IPS-20b (cell line): ENCODE results near the gene TNFRSF25.

Experiments used
- H3K27ac ChIP-seq: one replicate; pipeline ENCODE4 v1.5.1; 2013; ENCODE audit warnings: low read length
- H3K27me3 ChIP-seq: 2 replicates; pipeline ENCODE4 v1.6.1; 2013; ENCODE audit warnings: mild to moderate bottlenecking, low read length, inconsistent platforms; ENCODE audit not compliant: insufficient read depth
- H3K36me3 ChIP-seq: 2 replicates; pipeline ENCODE4 v1.6.1; 2013; ENCODE audit warnings: low read depth, mild to moderate bottlenecking, inconsistent platforms, low read length, moderate library complexity; ENCODE audit not compliant: insufficient read depth
- H3K4me1 ChIP-seq: 2 replicates; pipeline ENCODE4 v1.6.1; 2013; ENCODE audit warnings: mild to moderate bottlenecking, control low read depth, inconsistent platforms, low read length, moderate library complexity; ENCODE audit not compliant: insufficient read depth
- H3K4me3 ChIP-seq: 2 replicates; pipeline ENCODE4 v1.5.1; 2013; ENCODE audit warnings: mild to moderate bottlenecking, low read length, inconsistent platforms
- H3K9ac ChIP-seq: 2 replicates; pipeline ENCODE4 v1.6.1; 2013; ENCODE audit warnings: low read depth, mild to moderate bottlenecking, inconsistent platforms, low read length, moderate library complexity
- H3K9me3 ChIP-seq: 2 replicates; pipeline ENCODE4 v1.6.1; 2013; ENCODE audit warnings: mild to moderate bottlenecking, low read depth, low read length, inconsistent platforms; ENCODE audit not compliant: insufficient read depth

Gene TNFRSF25

DNA sequence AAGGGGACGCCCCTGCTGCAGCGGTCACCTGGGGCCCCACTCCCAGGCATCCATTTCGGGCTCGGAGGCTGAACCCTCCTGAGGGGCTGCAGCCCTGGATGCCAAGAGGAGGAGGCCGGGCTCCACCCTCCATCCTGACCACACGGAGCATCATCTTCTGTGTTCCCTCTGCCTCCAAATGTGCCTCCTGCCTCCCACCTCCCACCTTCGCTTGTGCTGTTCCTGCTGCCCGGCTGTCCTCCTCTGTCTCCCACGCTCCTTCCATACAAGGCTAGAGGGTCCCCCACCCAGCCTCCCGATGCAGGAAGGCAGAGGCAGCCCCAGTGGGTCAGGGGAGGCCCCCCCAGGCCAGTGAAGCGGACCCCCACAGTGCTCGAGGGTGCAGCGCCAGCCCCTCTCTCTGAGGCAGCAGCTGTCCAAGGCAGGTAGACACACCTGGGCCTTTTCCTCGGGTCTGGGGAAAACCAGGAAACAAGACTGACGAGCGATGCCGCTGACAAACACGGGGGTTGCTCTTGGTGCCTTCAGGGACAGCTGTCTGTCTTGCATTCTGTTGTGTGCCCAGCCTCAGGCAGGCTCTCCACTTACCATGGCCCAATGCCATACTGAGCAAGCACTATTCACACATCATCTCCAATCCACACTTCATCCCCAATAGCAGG lies 42.3 kb upstream of the TNFRSF25 start:
- no peaks in the 10 kb centered on the region for H3K4me1 ChIP-seq
- H3K27ac ChIP-seq, result no peak overlapping the region
- no peaks in the 10 kb centered on the region for H3K27me3 ChIP-seq

DNA sequence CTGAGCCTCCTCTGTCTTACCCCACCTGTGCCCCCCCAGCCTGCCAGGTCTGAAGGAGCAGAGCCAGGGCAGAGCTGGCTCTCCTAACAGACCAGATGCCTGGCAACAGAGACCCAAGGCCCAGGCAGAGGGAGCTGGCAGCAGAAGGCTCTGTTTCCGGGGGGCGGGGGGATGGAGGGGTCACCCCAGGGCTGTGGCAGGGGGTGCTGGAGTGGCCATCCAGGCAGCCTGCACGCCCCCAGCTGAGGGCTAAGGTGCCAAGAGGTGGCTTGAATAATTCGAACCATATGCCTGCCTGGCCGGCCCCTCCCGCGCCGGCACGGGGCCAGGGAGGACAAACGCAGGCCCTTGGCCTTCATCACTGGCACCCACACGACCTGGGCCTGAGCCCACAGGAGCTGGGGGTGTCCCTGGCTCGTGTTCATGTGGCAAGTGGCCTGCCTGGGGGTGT lies 41.5 kb upstream of the TNFRSF25 start:
- H3K27me3 ChIP-seq, result no peaks in the 10 kb centered on the region
- no peak overlapping the region for H3K9ac ChIP-seq
- no peaks in the 10 kb centered on the region for H3K4me1 ChIP-seq

More for the DNA sequence above, 42.3 kb upstream of the TNFRSF25 start:
- H3K4me3 ChIP-seq, result no peak overlapping the region
- no peaks in the 10 kb centered on the region for H3K36me3 ChIP-seq
- no peaks in the 10 kb centered on the region for H3K9me3 ChIP-seq
- no peak overlapping the region for H3K9ac ChIP-seq

DNA sequence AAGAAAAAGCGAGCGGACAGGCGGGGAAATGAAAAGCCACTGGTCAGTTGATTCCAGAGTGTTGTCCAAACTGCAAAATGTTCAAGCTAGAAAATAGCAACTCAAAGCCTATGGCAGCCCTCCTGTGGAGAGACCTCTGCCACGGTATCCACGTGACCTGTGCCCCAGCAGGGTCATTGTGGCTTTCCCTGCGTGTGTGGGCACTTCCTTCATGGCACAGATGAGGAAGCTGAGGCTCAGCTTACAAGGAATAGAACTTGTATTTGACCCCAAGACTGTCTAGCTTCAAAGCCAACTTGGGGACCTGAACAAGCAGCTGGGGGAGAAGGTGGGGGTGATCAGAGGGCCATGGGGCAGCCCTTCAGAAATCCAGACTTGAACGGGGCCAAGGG lies 41.1 kb upstream of the TNFRSF25 start:
- Histone ChIP-seq H3K4me3 (no peak overlapping the region), H3K4me1 (no peaks in the 10 kb centered on the region), H3K9me3 (no peaks in the 10 kb centered on the region), H3K27me3 (no peaks in the 10 kb centered on the region), H3K27ac (no peak overlapping the region), H3K36me3 (no peaks in the 10 kb centered on the region), H3K9ac (no peak overlapping the region)

More for the DNA sequence above, 41.5 kb upstream of the TNFRSF25 start:
- H3K27ac ChIP-seq, result no peak overlapping the region
- no peak overlapping the region for H3K4me3 ChIP-seq
- no peaks in the 10 kb centered on the region for H3K36me3 ChIP-seq
- no peaks in the 10 kb centered on the region for H3K9me3 ChIP-seq

DNA sequence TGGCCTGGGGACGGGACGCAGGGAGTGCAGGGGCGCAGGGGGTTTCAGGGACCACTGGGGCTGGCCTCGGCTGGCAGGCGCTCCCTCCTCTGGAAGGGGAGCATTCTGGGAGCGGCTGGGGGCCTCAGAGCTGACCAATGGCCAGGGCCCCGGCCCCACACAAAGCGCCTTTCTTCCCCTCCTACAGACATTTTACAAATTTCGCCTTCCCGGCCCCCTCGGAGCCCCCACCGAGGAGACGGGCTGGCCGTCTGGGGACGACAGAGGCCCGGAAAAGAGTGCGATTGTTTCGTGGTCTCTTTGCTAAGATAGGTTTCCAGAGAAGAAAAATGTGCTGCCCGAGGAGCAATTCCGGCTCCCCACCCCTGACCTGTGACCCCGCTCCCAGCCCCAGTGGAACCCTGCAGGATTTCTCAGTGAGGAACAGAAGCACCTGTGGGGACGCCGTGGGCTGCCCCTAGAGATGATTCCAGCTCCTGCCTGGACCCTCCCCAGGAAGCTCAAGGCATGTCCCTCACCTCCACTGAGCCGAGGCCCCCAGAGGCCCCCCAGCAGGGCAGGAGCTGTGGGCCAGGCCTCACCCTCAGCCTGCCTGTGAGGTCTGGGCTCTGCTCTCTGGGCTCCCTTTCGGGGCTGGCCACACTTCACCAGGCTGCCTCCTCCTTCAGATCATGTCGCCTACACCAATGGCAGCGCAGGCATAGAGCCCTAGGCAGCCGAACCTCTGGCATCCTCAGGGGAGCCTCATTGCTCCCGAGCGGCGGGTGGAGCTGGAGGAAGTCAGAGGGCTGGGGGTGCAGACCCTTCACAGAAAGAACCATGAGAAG lies 40.5 kb upstream of the TNFRSF25 start:
- H3K27ac ChIP-seq, result no peak overlapping the region
- H3K4me1 ChIP-seq, result no peaks in the 10 kb centered on the region
- no peaks in the 10 kb centered on the region for H3K36me3 ChIP-seq
- no peak overlapping the region for H3K4me3 ChIP-seq
- no peaks in the 10 kb centered on the region for H3K9me3 ChIP-seq
- H3K27me3 ChIP-seq, result no peaks in the 10 kb centered on the region
- no peak overlapping the region for H3K9ac ChIP-seq

DNA sequence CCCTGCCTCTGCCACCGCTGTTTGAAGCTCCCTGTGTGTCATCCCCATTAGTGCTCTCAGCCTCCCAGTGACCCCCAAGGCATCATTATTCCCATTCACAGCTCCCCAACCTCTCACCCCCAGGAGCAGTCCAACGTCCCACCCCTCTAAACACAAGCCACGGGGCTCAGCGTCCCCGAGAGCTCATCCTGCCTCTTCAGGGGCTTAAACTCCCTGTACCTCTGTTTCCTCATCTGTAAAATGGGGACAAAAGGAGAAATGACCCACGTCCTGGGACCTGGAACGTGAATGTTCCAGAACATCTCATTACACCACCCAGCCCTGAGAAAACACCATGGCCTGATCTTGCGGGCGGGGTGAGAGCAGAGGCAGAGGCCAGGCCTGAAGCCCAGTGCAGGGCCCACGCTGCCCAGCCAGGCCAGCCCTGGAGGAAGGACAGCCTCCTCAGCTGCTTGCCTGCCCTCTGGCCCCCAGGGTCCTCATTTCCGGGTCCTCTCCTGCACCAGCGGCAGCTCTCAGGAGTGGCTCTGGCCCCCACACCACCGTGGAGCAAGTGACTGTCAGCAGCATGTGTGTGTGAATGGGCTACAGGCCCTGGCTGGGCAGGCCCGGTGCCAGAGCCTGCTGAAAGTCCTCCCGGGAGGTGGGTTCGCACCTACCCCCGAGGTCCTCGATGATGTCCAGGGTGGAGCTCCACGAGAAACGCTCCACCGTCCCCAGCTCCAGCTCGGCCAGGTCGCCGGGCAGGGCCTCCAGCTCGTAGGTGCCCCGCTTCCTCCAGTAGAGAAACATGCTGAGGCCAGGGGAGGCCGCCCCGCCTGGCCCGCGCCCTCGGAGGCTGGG lies 39.6 kb upstream of the TNFRSF25 start:
- Histone ChIP-seq H3K36me3 (no peaks in the 10 kb centered on the region), H3K9me3 (no peaks in the 10 kb centered on the region), H3K4me3 (no peak overlapping the region), H3K27ac (no peak overlapping the region), H3K27me3 (no peaks in the 10 kb centered on the region), H3K4me1 (no peaks in the 10 kb centered on the region), H3K9ac (no peak overlapping the region)

DNA sequence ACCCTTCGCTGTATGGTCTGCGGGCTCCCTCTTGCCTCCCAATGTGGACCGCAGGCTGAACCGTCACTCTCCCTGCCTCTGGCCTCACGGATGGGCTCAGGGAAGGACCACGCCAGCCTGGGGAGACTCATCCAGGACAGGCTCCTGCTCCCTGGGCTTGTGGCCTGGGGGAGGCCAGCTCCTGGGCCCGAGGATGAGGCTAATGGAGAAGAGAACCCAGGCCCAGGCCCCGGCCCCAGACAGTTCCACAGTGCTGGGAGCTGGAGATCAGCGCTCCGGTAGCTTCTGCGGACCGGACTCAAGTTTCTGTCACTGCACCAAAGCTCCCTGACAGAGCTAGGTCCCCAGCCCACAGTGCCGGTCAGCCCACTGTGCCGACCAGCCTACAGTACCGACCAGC lies 38.9 kb upstream of the TNFRSF25 start:
- no peak overlapping the region for H3K27ac ChIP-seq
- no peak overlapping the region for H3K9ac ChIP-seq
- no peaks in the 10 kb centered on the region for H3K27me3 ChIP-seq
- H3K36me3 ChIP-seq, result no peaks in the 10 kb centered on the region
- H3K4me1 ChIP-seq, result no peaks in the 10 kb centered on the region
- no peaks in the 10 kb centered on the region for H3K9me3 ChIP-seq
- H3K4me3 ChIP-seq, result no peak overlapping the region

DNA sequence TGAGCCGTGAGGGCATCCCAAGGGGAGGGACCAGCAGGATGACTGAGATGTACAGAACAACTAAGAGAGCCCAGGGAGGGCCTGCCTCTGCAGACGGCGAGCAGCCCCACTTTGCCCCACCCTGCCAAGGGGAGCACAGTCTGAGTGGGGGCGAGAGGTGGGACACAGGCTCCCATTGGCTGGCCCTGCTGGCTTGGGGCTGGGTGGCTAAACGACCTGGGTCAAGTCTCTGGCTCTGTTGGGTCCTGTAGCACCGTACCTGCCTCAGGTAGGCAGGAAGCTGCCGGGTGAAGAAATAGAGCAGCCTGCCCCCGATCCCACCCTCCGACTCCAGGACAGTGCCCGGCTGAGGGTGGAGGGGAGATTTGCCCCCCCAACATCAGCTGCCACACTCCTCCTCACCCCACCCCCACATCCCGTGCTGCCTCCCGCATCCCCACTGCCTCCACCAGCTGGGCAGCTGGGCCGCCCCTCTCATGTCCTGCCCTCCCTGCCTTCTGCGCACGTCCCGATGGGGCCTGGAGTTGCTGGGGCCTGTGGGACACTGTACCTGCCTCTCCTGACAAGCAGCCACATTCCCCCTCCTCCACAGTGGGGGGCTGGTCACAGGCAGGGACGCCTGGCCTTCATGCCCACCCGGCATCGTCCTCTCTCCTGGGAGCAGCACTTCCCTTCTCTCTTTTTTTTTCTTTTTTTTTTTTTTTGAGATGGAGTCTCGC lies 38.1 kb upstream of the TNFRSF25 start:
- H3K9ac ChIP-seq, result no peak overlapping the region
- H3K4me1 ChIP-seq, result no peaks in the 10 kb centered on the region

DNA sequence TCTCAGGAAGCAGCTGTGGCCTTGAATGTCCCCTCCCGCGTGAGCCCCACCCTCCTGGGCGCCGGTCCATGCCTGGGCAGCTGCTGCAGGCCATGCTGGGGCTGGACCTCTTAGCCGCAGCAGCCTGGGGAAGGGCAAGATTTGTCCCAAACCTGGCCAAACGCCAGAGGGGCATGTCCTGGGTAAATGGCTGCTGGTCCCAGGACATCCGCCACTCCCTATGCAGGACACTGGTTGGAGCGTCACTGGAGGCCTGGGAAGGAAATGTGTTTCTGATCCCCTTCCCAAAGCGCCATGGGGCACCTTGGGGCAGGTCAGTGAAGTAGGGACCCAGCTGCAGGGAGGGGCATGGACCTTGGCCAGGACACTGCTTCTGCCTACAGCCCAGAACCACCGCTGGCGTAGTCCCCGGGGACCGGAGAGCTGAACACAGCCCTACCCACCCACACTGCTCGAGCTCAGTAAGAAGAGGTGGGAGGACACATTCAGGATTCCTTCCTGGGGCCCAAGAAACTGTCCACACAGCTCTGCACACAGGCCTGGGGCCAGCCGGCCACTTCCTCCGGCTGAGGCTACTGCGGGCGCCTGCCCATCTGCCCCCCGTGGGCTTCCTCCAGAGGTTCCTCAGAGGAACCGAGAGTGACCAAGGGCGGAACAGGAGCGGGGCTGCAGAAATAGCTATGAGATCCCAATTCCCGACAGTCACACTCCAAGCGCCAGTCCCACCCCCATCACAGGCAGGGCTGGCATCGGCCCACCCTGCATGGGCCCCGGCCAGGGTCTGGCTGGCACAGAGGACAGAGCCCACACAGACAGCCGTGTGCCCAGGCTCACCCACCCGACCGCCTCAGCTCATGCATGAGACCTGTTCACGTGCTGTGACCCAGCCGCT lies 36.3 kb upstream of the TNFRSF25 start:
- no peaks in the 10 kb centered on the region for H3K4me1 ChIP-seq
- no peaks in the 10 kb centered on the region for H3K36me3 ChIP-seq
- no peak overlapping the region for H3K4me3 ChIP-seq
- no peak overlapping the region for H3K27ac ChIP-seq
- H3K9me3 ChIP-seq, result no peaks in the 10 kb centered on the region
- peaks cover 21% of the 10 kb centered on the region for H3K27me3 ChIP-seq
- H3K9ac ChIP-seq, result no peak overlapping the region

More for the DNA sequence above, 38.1 kb upstream of the TNFRSF25 start:
- Histone ChIP-seq H3K9me3 (no peaks in the 10 kb centered on the region), H3K27me3 (peaks cover 5% of the 10 kb centered on the region), H3K4me3 (no peak overlapping the region), H3K36me3 (no peaks in the 10 kb centered on the region), H3K27ac (no peak overlapping the region)

DNA sequence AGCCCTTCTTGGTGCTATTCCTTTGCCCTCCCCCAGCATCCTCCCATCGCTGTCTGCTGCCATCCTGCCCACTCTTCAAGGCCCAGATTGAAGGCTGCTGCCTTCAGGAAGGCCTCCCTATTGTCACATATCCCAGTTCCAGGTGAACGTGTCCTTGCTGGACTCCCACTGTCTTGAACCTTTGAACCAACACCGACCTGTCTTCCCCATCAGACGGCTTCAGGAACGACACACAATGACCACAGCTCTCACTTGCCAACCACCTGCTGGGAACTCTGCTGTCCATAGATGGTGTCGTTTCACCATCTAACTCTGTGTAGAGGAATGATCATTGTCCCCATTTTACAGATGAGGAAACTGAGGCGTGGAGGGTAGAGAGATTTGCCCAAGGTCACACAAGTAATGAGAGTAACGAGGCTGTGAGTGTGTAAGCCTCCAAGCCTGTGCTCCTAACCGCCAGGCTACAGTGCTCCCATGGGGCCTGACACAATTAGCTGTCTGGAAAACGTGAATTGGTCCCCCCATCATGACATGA lies 35.4 kb upstream of the TNFRSF25 start:
- no peak overlapping the region for H3K9ac ChIP-seq
- H3K27ac ChIP-seq, result no peak overlapping the region
- H3K9me3 ChIP-seq, result no peaks in the 10 kb centered on the region
- H3K4me3 ChIP-seq, result no peak overlapping the region
- no peaks in the 10 kb centered on the region; the same call in 1 of the 2 replicates for H3K4me1 ChIP-seq
- H3K36me3 ChIP-seq, result no peaks in the 10 kb centered on the region
- H3K27me3 ChIP-seq, result peaks cover 28% of the 10 kb centered on the region

DNA sequence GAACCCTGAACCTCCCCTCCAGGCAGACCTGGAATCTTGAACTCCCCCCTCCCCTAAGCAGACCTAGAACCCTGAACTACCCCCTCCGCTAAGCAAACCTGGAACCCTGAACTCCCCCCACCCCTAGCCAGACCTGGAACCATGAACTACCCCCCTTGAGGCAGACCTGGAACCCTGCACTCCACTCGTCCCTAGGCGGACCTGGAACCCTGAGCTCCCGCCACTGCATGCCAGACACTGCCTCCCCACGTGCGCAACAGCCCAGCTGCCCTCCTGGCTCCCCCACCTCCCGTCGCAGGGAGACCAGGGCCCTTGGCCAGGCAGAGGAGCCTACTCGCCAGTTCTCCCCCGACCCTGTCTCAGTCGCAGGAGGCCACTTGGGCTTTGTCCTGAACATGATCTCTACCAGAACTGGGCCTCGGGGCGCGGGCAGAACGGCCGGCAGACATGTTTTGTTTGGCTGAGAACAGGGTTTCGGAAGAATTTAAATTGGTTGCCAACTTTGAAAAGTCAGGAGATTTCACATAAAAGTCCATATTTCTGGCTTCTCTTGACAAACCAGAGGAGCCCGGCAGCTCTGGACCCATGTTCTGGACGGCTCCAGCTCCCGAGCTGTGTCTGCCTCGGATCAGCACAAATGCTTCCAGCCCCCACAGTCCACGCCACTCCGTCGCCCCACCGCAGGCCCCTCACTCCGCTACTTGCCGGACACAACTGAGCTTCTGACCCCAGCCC lies 34.7 kb upstream of the TNFRSF25 start:
- Histone ChIP-seq H3K9ac (no peak overlapping the region), H3K4me3 (no peak overlapping the region), H3K27ac (no peak overlapping the region), H3K9me3 (no peaks in the 10 kb centered on the region), H3K4me1 (peaks cover 5% of the 10 kb centered on the region; the same call in 1 of the 2 replicates), H3K36me3 (no peaks in the 10 kb centered on the region), H3K27me3 (peaks cover 34% of the 10 kb centered on the region)
